OCI-LY1 (cell line): Measurements from ENCODE around the gene CKB.

Experiments
- H2AFZ ChIP-seq: fragments of 200-600 bp; sonication (generic), shearing (Covaris generic); 2 replicates; pipeline ENCODE4 v1.6.0; 2014; ENCODE audit warnings: antibody characterized with exemption, mild to moderate bottlenecking, low read length
- H3F3A ChIP-seq: fragments of 200-600 bp; sonication (generic), shearing (Covaris generic); 2 replicates; pipeline ENCODE4 v1.6.0; 2014; ENCODE audit warnings: mild to moderate bottlenecking, antibody characterized with exemption, low read length, moderate library complexity; ENCODE audit not compliant: insufficient read depth
- H3K27ac ChIP-seq: fragments of 200-600 bp; sonication (generic); 2 replicates; pipeline ENCODE4 v1.5.1; 2014; ENCODE audit warnings: low read length, mixed run types, mild to moderate bottlenecking, low read depth; ENCODE audit not compliant: poor library complexity, severe bottlenecking
- H3K27me3 ChIP-seq: fragments of 200-600 bp; sonication (generic); 2 replicates; pipeline ENCODE4 v1.6.0; 2014; ENCODE audit warnings: antibody characterized with exemption, mild to moderate bottlenecking, low read length, moderate library complexity; ENCODE audit not compliant: insufficient read depth
- H3K36me3 ChIP-seq: fragments of 200-600 bp; sonication (generic); 2 replicates; pipeline ENCODE4 v1.6.1; 2014; ENCODE audit warnings: mild to moderate bottlenecking, antibody characterized with exemption, low read length, moderate library complexity, mixed read lengths; ENCODE audit not compliant: insufficient read depth
- H3K4me1 ChIP-seq: fragments of 200-600 bp; sonication (generic); 2 replicates; pipeline ENCODE4 v1.5.1; 2014; ENCODE audit warnings: mild to moderate bottlenecking, low read length, moderate library complexity; ENCODE audit not compliant: insufficient read depth, severe bottlenecking
- H3K4me2 ChIP-seq: fragments of 200-600 bp; sonication (generic), shearing (Covaris generic); 2 replicates; pipeline ENCODE4 v1.6.1; 2014; ENCODE audit warnings: low read length
- H3K4me3 ChIP-seq: fragments of 200-600 bp; sonication (generic); 2 replicates; pipeline ENCODE4 v1.5.1; 2014; ENCODE audit warnings: low read length, low read depth, mild to moderate bottlenecking, mixed read lengths; ENCODE audit not compliant: poor library complexity, severe bottlenecking
- H3K79me2 ChIP-seq: fragments of 200-600 bp; shearing (Covaris generic); 2 replicates; pipeline ENCODE4 v1.6.1; 2016; ENCODE audit warnings: mixed run types, low read length, mixed read lengths; ENCODE audit not compliant: insufficient read depth
- H3K9ac ChIP-seq: fragments of 200-600 bp; sonication (generic), shearing (Covaris generic); 2 replicates; pipeline ENCODE4 v1.6.1; 2014; ENCODE audit warnings: mild to moderate bottlenecking, low read length, mixed read lengths
- H3K9me2 ChIP-seq: fragments of 200-600 bp; sonication (generic), shearing (Covaris generic); 2 replicates; pipeline ENCODE4 v1.6.1; 2014; ENCODE audit warnings: low read depth, mild to moderate bottlenecking, low read length, mixed read lengths
- H3K9me3 ChIP-seq: fragments of 200-600 bp; shearing (Covaris generic); 2 replicates; pipeline ENCODE4 v1.6.1; 2014; ENCODE audit warnings: low read length, mixed read lengths
- H4K20me1 ChIP-seq: fragments of 200-600 bp; sonication (generic), shearing (Covaris generic); 2 replicates; pipeline ENCODE4 v1.6.0; 2016; ENCODE audit warnings: mild to moderate bottlenecking, low read length; ENCODE audit not compliant: insufficient read depth
- EZH2 ChIP-seq: fragments of 200-600 bp; sonication (generic), shearing (Covaris generic); IDR thresholded peaks from 2 replicates; pipeline ENCODE4 v1.8.0; 2017; ENCODE audit warnings: borderline replicate concordance, mixed run types, mild to moderate bottlenecking, antibody characterized with exemption, low read length, moderate library complexity, mixed read lengths
- TF ChIP-seq, protein P1 (sequence below): fragments of 200-600 bp; sonication (generic), shearing (Covaris generic); IDR thresholded peaks from 2 replicates; pipeline ENCODE4 v1.5.1; 2017; ENCODE audit warnings: mild to moderate bottlenecking, antibody characterized with exemption, low read length, moderate library complexity, mixed read lengths

The CKB gene

DNA sequence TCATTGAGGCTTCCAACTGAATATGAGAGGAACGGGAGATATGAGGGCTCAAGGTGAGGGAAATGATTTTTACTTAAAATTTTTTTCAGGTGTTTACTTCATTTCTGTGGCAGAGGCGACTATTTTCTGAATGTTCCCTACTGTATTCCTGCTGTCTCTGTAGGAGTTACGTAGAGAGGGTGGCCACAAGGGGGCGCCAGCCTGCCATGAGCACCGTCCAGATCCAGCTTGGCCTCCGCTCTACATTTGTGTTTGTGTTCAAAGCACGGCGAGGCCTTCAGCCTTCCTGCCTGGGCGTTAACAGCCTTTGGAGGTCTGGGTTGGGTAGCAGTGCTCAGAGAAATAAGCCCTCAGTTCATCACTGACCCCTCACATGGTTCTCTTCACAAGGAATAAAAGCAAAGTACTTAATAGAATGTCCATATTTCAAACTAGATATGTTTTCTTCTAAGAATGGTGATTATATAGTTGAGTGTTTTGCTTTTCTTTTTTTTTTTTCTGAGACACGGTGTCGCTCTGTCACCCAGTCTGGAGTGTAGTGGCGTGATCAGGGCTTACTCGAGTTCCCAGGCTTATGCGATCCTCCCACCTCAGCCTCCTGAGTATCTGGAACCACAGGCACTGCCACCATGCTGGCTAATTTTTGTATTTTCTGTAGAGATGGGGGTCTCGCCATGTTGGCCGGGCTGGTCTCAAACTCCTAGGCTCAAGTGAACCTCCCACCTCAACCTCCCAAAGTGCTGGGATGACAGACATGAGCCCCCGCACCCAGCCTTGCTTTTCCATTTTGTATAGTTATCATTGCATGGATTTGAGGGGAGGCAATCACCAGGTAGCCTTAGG, 22.3 kb downstream of the CKB start:
- Histone ChIP-seq H2AFZ (no peak overlapping the region), H3K4me1 (no peaks in the 10 kb centered on the region), H3K9ac (no peak overlapping the region), H4K20me1 (no peaks in the 10 kb centered on the region), H3K9me2 (no peaks in the 10 kb centered on the region), H3F3A (peaks cover 7% of the 10 kb centered on the region), H3K27ac (no peak overlapping the region), H3K36me3 (peaks cover 72% of the 10 kb centered on the region), H3K4me2 (no peak overlapping the region), H3K79me2 (no peaks in the 10 kb centered on the region), H3K27me3 (no peaks in the 10 kb centered on the region), H3K9me3 (no peaks in the 10 kb centered on the region), H3K4me3 (no peak overlapping the region)
- TF ChIP-seq, protein P1, sequence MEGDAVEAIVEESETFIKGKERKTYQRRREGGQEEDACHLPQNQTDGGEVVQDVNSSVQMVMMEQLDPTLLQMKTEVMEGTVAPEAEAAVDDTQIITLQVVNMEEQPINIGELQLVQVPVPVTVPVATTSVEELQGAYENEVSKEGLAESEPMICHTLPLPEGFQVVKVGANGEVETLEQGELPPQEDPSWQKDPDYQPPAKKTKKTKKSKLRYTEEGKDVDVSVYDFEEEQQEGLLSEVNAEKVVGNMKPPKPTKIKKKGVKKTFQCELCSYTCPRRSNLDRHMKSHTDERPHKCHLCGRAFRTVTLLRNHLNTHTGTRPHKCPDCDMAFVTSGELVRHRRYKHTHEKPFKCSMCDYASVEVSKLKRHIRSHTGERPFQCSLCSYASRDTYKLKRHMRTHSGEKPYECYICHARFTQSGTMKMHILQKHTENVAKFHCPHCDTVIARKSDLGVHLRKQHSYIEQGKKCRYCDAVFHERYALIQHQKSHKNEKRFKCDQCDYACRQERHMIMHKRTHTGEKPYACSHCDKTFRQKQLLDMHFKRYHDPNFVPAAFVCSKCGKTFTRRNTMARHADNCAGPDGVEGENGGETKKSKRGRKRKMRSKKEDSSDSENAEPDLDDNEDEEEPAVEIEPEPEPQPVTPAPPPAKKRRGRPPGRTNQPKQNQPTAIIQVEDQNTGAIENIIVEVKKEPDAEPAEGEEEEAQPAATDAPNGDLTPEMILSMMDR: peak; percentile 99
- TF ChIP-seq EZH2: no peak

DNA sequence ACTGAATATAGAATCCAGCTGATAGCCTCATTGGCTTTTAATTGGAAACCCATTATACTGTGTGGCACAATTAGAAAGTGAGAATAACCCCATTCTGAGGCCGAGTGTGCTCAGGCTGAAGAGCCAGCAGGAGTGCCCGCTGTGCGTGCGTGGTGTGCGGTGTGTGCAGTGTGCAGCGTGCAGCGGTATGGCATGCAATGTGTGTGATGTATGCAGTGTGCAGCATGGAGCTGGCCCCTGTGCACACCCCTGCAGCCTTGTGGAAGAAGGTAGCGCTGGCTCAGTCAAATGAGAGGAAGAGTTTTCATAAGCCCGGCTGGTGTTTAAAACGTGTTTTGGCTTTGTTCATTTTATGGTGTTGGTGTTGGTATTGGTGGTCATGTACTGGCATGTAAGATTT, 22.9 kb downstream of the CKB start:
- H3K9me3 ChIP-seq: no peaks in the 10 kb centered on the region

DNA sequence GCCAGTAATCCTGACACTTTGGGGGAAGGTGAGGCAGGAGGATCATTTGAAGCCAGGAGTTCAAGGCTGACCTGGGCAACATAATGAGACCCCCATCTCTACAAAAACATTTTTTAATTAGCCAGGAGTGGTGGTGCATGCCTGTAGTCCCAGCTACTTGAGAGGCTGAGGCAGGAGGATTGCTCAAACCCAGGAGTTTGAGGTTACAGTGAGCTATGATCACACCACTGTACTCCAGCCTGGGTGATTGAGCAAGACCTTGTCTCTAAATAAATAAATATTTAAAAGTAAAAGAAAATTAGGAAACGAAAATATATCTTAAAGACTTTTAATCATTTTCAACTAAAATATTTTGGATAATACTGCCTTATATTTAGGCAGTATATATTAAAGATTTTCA, 25.9 kb downstream of the CKB start:
- TF ChIP-seq, protein P1: no peak
- TF ChIP-seq EZH2: no peak
- no peaks in the 10 kb centered on the region for H4K20me1 ChIP-seq
- H3K4me2 ChIP-seq: no peak overlapping the region
- peaks cover 7% of the 10 kb centered on the region for H3F3A ChIP-seq
- H3K36me3 ChIP-seq: peaks cover 69% of the 10 kb centered on the region
- no peak overlapping the region for H3K27ac ChIP-seq
- no peak overlapping the region for H2AFZ ChIP-seq
- no peaks in the 10 kb centered on the region for H3K27me3 ChIP-seq
- no peaks in the 10 kb centered on the region for H3K79me2 ChIP-seq
- H3K4me1 ChIP-seq: no peaks in the 10 kb centered on the region
- H3K9ac ChIP-seq: no peak overlapping the region
- H3K9me3 ChIP-seq: no peaks in the 10 kb centered on the region
- no peaks in the 10 kb centered on the region for H3K9me2 ChIP-seq
- no peak overlapping the region for H3K4me3 ChIP-seq

More for the DNA sequence above, 22.9 kb downstream of the CKB start:
- no peaks in the 10 kb centered on the region for H3K4me1 ChIP-seq
- no peak overlapping the region for H3K27ac ChIP-seq
- H4K20me1 ChIP-seq: no peaks in the 10 kb centered on the region
- peaks cover 73% of the 10 kb centered on the region for H3K36me3 ChIP-seq
- no peak overlapping the region for H3K4me2 ChIP-seq
- H3K4me3 ChIP-seq: no peak overlapping the region
- peaks cover 7% of the 10 kb centered on the region for H3F3A ChIP-seq
- no peaks in the 10 kb centered on the region for H3K79me2 ChIP-seq
- H3K9ac ChIP-seq: no peak overlapping the region
- no peak overlapping the region for H2AFZ ChIP-seq
- H3K27me3 ChIP-seq: no peaks in the 10 kb centered on the region
- TF ChIP-seq, protein P1: no peak
- no peak for TF ChIP-seq EZH2
- no peaks in the 10 kb centered on the region for H3K9me2 ChIP-seq
